Motor neuron (in vitro differentiated cells): ENCODE results near the gene PTK7. TPM values are rescaled to one million over a fixed set of nuclear protein-coding genes. Genes with fewer than 3 reads are reported as not detected.
"Not testable (repeated sequence)": the region's sequence is repeated elsewhere in the genome, so short reads cannot be mapped to it uniquely, and the experiment has no call there.

ENCODE experiments used
- ATAC-seq, 8 experiments: fragments of 200-7000 bp; cut with Tn5 transposase; replicated peaks in 6 of 8; 2 replicates each; pipeline ENCODE4 v1.8.0; 2021; ENCODE audit warnings: mild to moderate bottlenecking in 8 of 8, moderate library complexity in 8 of 8
- H3K27ac ChIP-seq, 2 donors: fragments of 250-450 bp; sonication (Bioruptor Pico); 2 replicates each; pipeline ENCODE4 v1.9.0; 2021; ENCODE audit warnings: antibody characterized with exemption in 2 of 2, mild to moderate bottlenecking in 2 of 2, moderate library complexity in 1 of 2
- H3K4me1 ChIP-seq, 2 donors: fragments of 250-450 bp; sonication (Bioruptor Pico); replicated peaks in 1 of 2; 2 replicates each; pipeline ENCODE4 v1.6.1; 2021; ENCODE audit warnings: antibody characterized with exemption in 2 of 2, mild to moderate bottlenecking in 2 of 2, moderate library complexity in 1 of 2
- H3K4me3 ChIP-seq, 5 donors: fragments of 250-450 bp; sonication (Bioruptor Pico); 2 replicates each; pipeline ENCODE4 v1.9.0; 2021; ENCODE audit warnings: antibody characterized with exemption in 5 of 5, mild to moderate bottlenecking in 5 of 5, moderate library complexity in 4 of 5
- WGBS, 10 experiments: fragments of 450-650 bp; shearing (Covaris generic); methylation state at CpG; one replicate each; pipeline ENCODE4 v1.0.0; 2022; 5-methylcytosine and 5-hydroxymethylcytosine counted together
- in situ Hi-C, 9 experiments: fragments of 400-800 bp; cut with MboI; loops; one replicate each; pipeline ENCODE4 v1.15.0; 2021; ENCODE audit warnings: low sequenced_read_pairs in 9 of 9, low pct_unique_long_range_greater_than_20kb in 2 of 9; ENCODE audit not compliant: unreplicated experiment in 9 of 9
- total RNA-seq, 8 experiments: library from RNA; unstranded; fragments of 300-600 nt; gene quantifications; 2 replicates each; pipeline versions ENCODE4 v1.2.3 to v1.2.4, GENCODE V29; 2022

PTK7 gene
- total RNA-seq, 8 experiments from 2014 or later = 27.2 to 197 (median 48.3) TPM

- no peak overlapping the region for H3K27ac ChIP-seq
- peak in 2 of 8 experiments; percentile 18 to 31 for ATAC-seq
- H3K4me3 ChIP-seq = no peak overlapping the region
- WGBS, 10 experiments = 27 to 100% (median 94%) methylated on average over 1 to 5 of the region's 16 CpGs; no CpG with 5 or more reads in 6 of the 10 experiments
- in situ Hi-C loops = loop anchor here in 4 of 9 experiments (10.0 to 25.0 kb wide), 2 partner anchors 54 to 217 kb away; partner anchors contain the start of genes PTCRA (in 3 of the 4) and PTK7 (in 1 of the 4)
- H3K4me1 ChIP-seq = peaks cover 3 to 4% of the 10 kb centered on the region in 2 donors
Measured at GRCh38 chr6:43128926-43129325, 52.8 kb downstream of the PTK7 start.

- in situ Hi-C loops = loop anchor here in 5 of 9 experiments (10.0 to 25.0 kb wide), 2 partner anchors 55 to 217 kb away; partner anchors contain the start of genes PTCRA (in 3 of the 5) and PTK7 (in 3 of the 5)
- H3K27ac ChIP-seq = no peak overlapping the region
- no peak overlapping the region for H3K4me3 ChIP-seq
- WGBS, 10 experiments = 0 to 88% (median 68%) methylated on average over 1 to 14 of the region's 15 CpGs; no CpG with 5 or more reads in 2 of the 10 experiments
- no peaks in the 10 kb centered on the region for H3K4me1 ChIP-seq
- ATAC-seq = peak; percentile 62 to 96 (median 89)
Measured at GRCh38 chr6:43129434-43130194, 53.5 kb downstream of the PTK7 start.

- ATAC-seq = no peak
- Histone ChIP-seq H3K4me3 (no peak overlapping the region), H3K27ac (no peak overlapping the region), H3K4me1 (no peaks in the 10 kb centered on the region)
- in situ Hi-C loops = loop anchor here in 4 of 9 experiments (10.0 to 25.0 kb wide), 2 partner anchors 56 to 218 kb away; partner anchors contain the start of genes PTCRA (in 3 of the 4) and PTK7 (in 2 of the 4)
- 63 to 100% (median 95%) methylated on average over 1 to 6 of the region's 7 CpGs; no CpG with 5 or more reads in 4 of the 10 experiments for WGBS, 10 experiments
Measured at GRCh38 chr6:43130429-43130828, 54.3 kb downstream of the PTK7 start.

- 0 to 96% (median 63%) methylated on average over 1 to 4 of the region's 5 CpGs; no CpG with 5 or more reads in 2 of the 10 experiments for WGBS, 10 experiments
- H3K27ac ChIP-seq, ATAC-seq, H3K4me3 ChIP-seq, H3K4me1 ChIP-seq: not testable (repeated sequence)
- in situ Hi-C loops = loop anchor here in 4 of 9 experiments (10.0 to 25.0 kb wide), 2 partner anchors 57 to 219 kb away; partner anchors contain the start of genes PTCRA (in 3 of the 4) and PTK7 (in 2 of the 4)
Measured at GRCh38 chr6:43131379-43131778, 55.3 kb downstream of the PTK7 start.

- in situ Hi-C loops = loop anchor here in 4 of 9 experiments (10.0 to 25.0 kb wide), 2 partner anchors 63 to 226 kb away; partner anchors contain the start of genes PTCRA (in 3 of the 4) and PTK7 (in 2 of the 4)
- Histone ChIP-seq H3K4me3 (no peak overlapping the region), H3K27ac (no peak overlapping the region), H3K4me1 (peaks cover 5% of the 10 kb centered on the region in 2 donors)
- WGBS, 10 experiments = 50 to 100% (median 83%) methylated on average over 1 to 3 of the region's 3 CpGs; no CpG with 5 or more reads in 5 of the 10 experiments
- no peak for ATAC-seq
Measured at GRCh38 chr6:43138267-43138666, 62.2 kb downstream of the PTK7 start.

GRCh38 chr6:43139973-43140372, 63.9 kb downstream of the PTK7 start:
- H3K27ac ChIP-seq, H3K4me3 ChIP-seq, ATAC-seq: not testable (repeated sequence)
- peaks cover 8 to 12% of the 10 kb centered on the region in 2 donors for H3K4me1 ChIP-seq
- WGBS, 10 experiments = 67 to 100% (median 98%) methylated on average over 1 to 7 of the region's 11 CpGs; no CpG with 5 or more reads in 3 of the 10 experiments
- in situ Hi-C loops = loop anchor here in 4 of 9 experiments (10.0 to 25.0 kb wide), 2 partner anchors 65 to 228 kb away; partner anchors contain the start of genes PTCRA (in 3 of the 4) and PTK7 (in 3 of the 4)

- ATAC-seq = no peak
- Histone ChIP-seq H3K27ac (no peak overlapping the region), H3K4me1 (peaks cover 8 to 12% of the 10 kb centered on the region in 2 donors), H3K4me3 (no peak overlapping the region)
- in situ Hi-C loops = loop anchor here in 3 of 9 experiments (10.0 to 25.0 kb wide), 2 partner anchors 67 to 229 kb away; partner anchors contain the start of genes PTCRA (in 3 of the 3) and PTK7 (in 1 of the 3)
- 73 to 100% (median 87%) methylated on average over 1 to 5 of the region's 16 CpGs; no CpG with 5 or more reads in 5 of the 10 experiments for WGBS, 10 experiments
Measured at GRCh38 chr6:43141644-43142043, 65.5 kb downstream of the PTK7 start.

GRCh38 chr6:43142101-43142500, 66.0 kb downstream of the PTK7 start:
- Histone ChIP-seq H3K4me3 (no peak overlapping the region), H3K4me1 (peaks cover 8 to 12% of the 10 kb centered on the region in 2 donors), H3K27ac (no peak overlapping the region)
- in situ Hi-C loops = loop anchor here in 3 of 9 experiments (10.0 to 25.0 kb wide), 2 partner anchors 67 to 230 kb away; partner anchors contain the start of genes PTCRA (in 3 of the 3) and PTK7 (in 1 of the 3)
- WGBS, 10 experiments = 30% methylated on average over 2 of the region's 14 CpGs; no CpG with 5 or more reads in 9 of the 10 experiments
- ATAC-seq = no peak

- ATAC-seq = peak; percentile 93 to 98 (median 96)
- WGBS, 10 experiments = 0 to 42% (median 17%) methylated on average over 2 to 10 of the region's 25 CpGs; no CpG with 5 or more reads in 3 of the 10 experiments
- Histone ChIP-seq H3K4me1 (peaks cover 8 to 12% of the 10 kb centered on the region in 2 donors), H3K4me3 (no peak overlapping the region), H3K27ac (peak overlapping the region; percentile 8 to 68)
- in situ Hi-C loops = loop anchor here in 3 of 9 experiments (10.0 to 25.0 kb wide), 2 partner anchors 69 to 231 kb away; partner anchors contain the start of genes PTCRA (in 3 of the 3) and PTK7 (in 1 of the 3)
Measured at GRCh38 chr6:43143235-43144128, 67.4 kb downstream of the PTK7 start.

- peak in 2 of 8 experiments; percentile 8 to 31 for ATAC-seq
- WGBS, 10 experiments = 18 to 100% (median 80%) methylated on average over 3 to 6 of the region's 6 CpGs; no CpG with 5 or more reads in 3 of the 10 experiments
- no peak overlapping the region for H3K27ac ChIP-seq
- in situ Hi-C loops = loop anchor here in 3 of 9 experiments (10.0 to 25.0 kb wide), 2 partner anchors 70 to 233 kb away; partner anchors contain the start of genes PTCRA (in 3 of the 3) and PTK7 (in 1 of the 3)
- peaks cover 8 to 12% of the 10 kb centered on the region in 2 donors for H3K4me1 ChIP-seq
- no peak overlapping the region for H3K4me3 ChIP-seq
Measured at GRCh38 chr6:43144879-43145278, 68.8 kb downstream of the PTK7 start.

- Histone ChIP-seq H3K4me1 (peaks cover 8 to 12% of the 10 kb centered on the region in 2 donors), H3K4me3 (no peak overlapping the region), H3K27ac (no peak overlapping the region)
- no peak for ATAC-seq
- 60 to 100% (median 97%) methylated on average over 1 to 3 of the region's 3 CpGs; no CpG with 5 or more reads in 4 of the 10 experiments for WGBS, 10 experiments
- in situ Hi-C loops = loop anchor here in 3 of 9 experiments (10.0 to 25.0 kb wide), 2 partner anchors 71 to 234 kb away; partner anchors contain the start of genes PTCRA (in 3 of the 3) and PTK7 (in 1 of the 3)
Measured at GRCh38 chr6:43146261-43146660, 70.1 kb downstream of the PTK7 start.
